IMR-90 (cell line): ENCODE measurements around the gene ZNF175. TPM values are rescaled to one million over a fixed set of nuclear protein-coding genes. Genes with fewer than 3 reads are reported as not detected.

Experiments used
- ATAC-seq: fragments of 200-7000 bp; cut with Tn5 transposase; 2 replicates; pipeline ENCODE4 v1.9.1; 2020; ENCODE audit warnings: low read depth, mild to moderate bottlenecking, moderate library complexity
- BruUV-seq: library from RNA; stranded (reverse); fragments of 400-500 nt; replicated peaks from 2 replicates; lab custom pipeline; 2021; lab: Mats Ljungman, UMichigan
- CTCF ChIA-PET: fragments of 300-600 bp; formaldehyde crosslinking; extraction: SDS; loops from one replicate; lab custom pipeline; 2021; ENCODE audit warnings: antibody characterized with exemption; lab: Yijun Ruan, JAX
- POLR2A ChIA-PET: fragments of 300-600 bp; sonication (Branson Sonifier 250); formaldehyde crosslinking; loops from one replicate; lab custom pipeline; 2022; ENCODE audit warnings: antibody characterized with exemption; ENCODE audit not compliant: unreplicated experiment; lab: Charles Lee
- DNase-seq: peaks from one replicate; pipeline ENCODE4 v3.0.0; 2013
- H2AFZ ChIP-seq: replicated peaks from 2 replicates; pipeline ENCODE3; 2013; ENCODE audit warnings: low read length, mild to moderate bottlenecking; ENCODE audit not compliant: poor library complexity
- H2AK5ac ChIP-seq: 2 replicates; pipeline ENCODE4 v1.6.1; 2013; ENCODE audit warnings: low read depth, low read length, inconsistent platforms
- H2AK9ac ChIP-seq: replicated peaks from 2 replicates; pipeline ENCODE3; 2013; ENCODE audit warnings: mild to moderate bottlenecking, low read depth, low read length, moderate library complexity; ENCODE audit not compliant: poor library complexity
- H2BK120ac ChIP-seq: 2 replicates; pipeline ENCODE4 v1.6.1; 2013; ENCODE audit warnings: low read depth, low read length, inconsistent platforms
- H2BK15ac ChIP-seq: 3 replicates; pipeline ENCODE4 v1.6.1; 2013; ENCODE audit warnings: low read depth, low read length, inconsistent platforms
- H2BK20ac ChIP-seq: 2 replicates; pipeline ENCODE4 v1.6.1; 2013; ENCODE audit warnings: low read depth, mild to moderate bottlenecking, inconsistent platforms, low read length, moderate library complexity
- H2BK5ac ChIP-seq: 2 replicates; pipeline ENCODE4 v1.6.1; 2013; ENCODE audit warnings: mild to moderate bottlenecking, low read depth, low read length, inconsistent platforms; ENCODE audit not compliant: poor library complexity, severe bottlenecking
- H3K14ac ChIP-seq: replicated peaks from 2 replicates; pipeline ENCODE4 v1.6.1; 2013; ENCODE audit warnings: low read depth, low read length, inconsistent platforms
- H3K18ac ChIP-seq: 2 replicates; pipeline ENCODE4 v1.6.1; 2013; ENCODE audit warnings: low read depth, low read length, control low read depth
- H3K23ac ChIP-seq: 2 replicates; pipeline ENCODE4 v1.6.1; 2013; ENCODE audit warnings: low read depth, low read length, inconsistent platforms
- H3K27ac ChIP-seq: 2 replicates; pipeline ENCODE4 v1.5.1; 2013; ENCODE audit warnings: mild to moderate bottlenecking, control low read depth, low read length; ENCODE audit not compliant: insufficient read depth
- H3K27me3 ChIP-seq: 2 replicates; pipeline ENCODE4 v1.6.1; 2013; ENCODE audit warnings: low read length; ENCODE audit not compliant: control insufficient read depth, insufficient read depth
- H3K36me3 ChIP-seq: 2 replicates; pipeline ENCODE4 v1.6.1; 2013; ENCODE audit warnings: low read length, mixed read lengths; ENCODE audit not compliant: control insufficient read depth, insufficient read depth
- H3K4ac ChIP-seq: 2 replicates; pipeline ENCODE4 v1.6.1; 2013; ENCODE audit warnings: low read depth, low read length, inconsistent platforms
- H3K4me1 ChIP-seq: 2 replicates; pipeline ENCODE4 v1.6.1; 2013; ENCODE audit warnings: low read length, mixed read lengths; ENCODE audit not compliant: control insufficient read depth, insufficient read depth
- H3K4me2 ChIP-seq: 2 replicates; pipeline ENCODE4 v1.6.1; 2013; ENCODE audit warnings: low read depth, mild to moderate bottlenecking, control low read depth, low read length, moderate library complexity
- H3K4me3 ChIP-seq: 2 replicates; pipeline ENCODE4 v1.5.1; 2013; ENCODE audit warnings: low read depth, mild to moderate bottlenecking, control low read depth, low read length, moderate library complexity; ENCODE audit not compliant: insufficient read depth
- H3K56ac ChIP-seq: 2 replicates; pipeline ENCODE4 v1.6.1; 2013; ENCODE audit warnings: low read length, inconsistent platforms; ENCODE audit not compliant: insufficient read depth; ENCODE audit errors: extremely low read depth
- H3K79me1 ChIP-seq, 2 experiments: 2 replicates each; pipeline ENCODE4 v1.6.1; 2013; ENCODE audit warnings: low read length in 2 of 2, inconsistent platforms in 1 of 2, low read depth in 1 of 2
- H3K9ac ChIP-seq: 2 replicates; pipeline ENCODE4 v1.6.1; 2013; ENCODE audit warnings: low read depth, low read length, control low read depth
- H3K9me1 ChIP-seq: 2 replicates; pipeline ENCODE4 v1.6.1; 2013; ENCODE audit warnings: low read length, inconsistent platforms; ENCODE audit not compliant: insufficient read depth
- H3K9me3 ChIP-seq: 2 replicates; pipeline ENCODE4 v1.6.1; 2013; ENCODE audit warnings: low read length; ENCODE audit not compliant: control insufficient read depth, insufficient read depth
- H4K20me1 ChIP-seq: 2 replicates; pipeline ENCODE4 v1.6.1; 2013; ENCODE audit warnings: low read length, inconsistent platforms; ENCODE audit not compliant: insufficient read depth
- H4K5ac ChIP-seq: 2 replicates; pipeline ENCODE4 v1.6.1; 2013; ENCODE audit warnings: mild to moderate bottlenecking, low read depth, low read length, control low read depth
- H4K8ac ChIP-seq, 2 experiments: 2 replicates each; pipeline ENCODE4 v1.6.1; 2013; ENCODE audit warnings: low read depth in 2 of 2, low read length in 2 of 2, control low read depth in 1 of 2, inconsistent platforms in 1 of 2
- H4K91ac ChIP-seq: 2 replicates; pipeline ENCODE4 v1.6.1; 2013; ENCODE audit warnings: low read depth, low read length, inconsistent platforms; ENCODE audit not compliant: insufficient read depth
- BHLHE40 ChIP-seq: fragments of 150-350 bp; IDR thresholded peaks from 2 replicates; pipeline ENCODE4 v1.6.1; 2016; ENCODE audit warnings: mild to moderate bottlenecking, low read depth, low read length
- CEBPB ChIP-seq: IDR thresholded peaks from 2 replicates; pipeline ENCODE4 v1.6.1; 2012; ENCODE audit warnings: low read depth, low read length, improper control_type of control experiment
- CHD1 ChIP-seq: IDR thresholded peaks from 2 replicates; pipeline ENCODE4 v1.6.1; 2012; ENCODE audit warnings: low read depth, low read length, improper control_type of control experiment
- CTCF ChIP-seq: conservative IDR thresholded peaks from 2 replicates; pipeline ENCODE4 v1.5.1; 2012; ENCODE audit warnings: mild to moderate bottlenecking, low read depth, low read length, improper control_type of control experiment
- ELK1 ChIP-seq: fragments of 150-350 bp; IDR thresholded peaks from 2 replicates; pipeline ENCODE4 v1.6.1; 2016; ENCODE audit warnings: low read depth, mild to moderate bottlenecking, low read length, moderate library complexity, borderline replicate concordance
- FOS ChIP-seq: fragments of 150-350 bp; IDR thresholded peaks from 2 replicates; pipeline ENCODE4 v1.6.1; 2016; ENCODE audit warnings: low read depth, low read length
- MAFK ChIP-seq: IDR thresholded peaks from 2 replicates; pipeline ENCODE4 v1.6.1; 2012; ENCODE audit warnings: low read depth, low read length, improper control_type of control experiment
- MAZ ChIP-seq: IDR thresholded peaks from 2 replicates; pipeline ENCODE4 v1.6.1; 2012; ENCODE audit warnings: low read depth, mild to moderate bottlenecking, low read length, improper control_type of control experiment, moderate library complexity, borderline replicate concordance
- MXI1 ChIP-seq: IDR thresholded peaks from 2 replicates; pipeline ENCODE4 v1.6.1; 2012; ENCODE audit warnings: low read depth, mild to moderate bottlenecking, low read length, moderate library complexity, borderline replicate concordance
- NFE2L2 ChIP-seq: fragments of 150-350 bp; IDR thresholded peaks from 2 replicates; pipeline ENCODE4 v1.6.1; 2016; ENCODE audit warnings: low read depth, mild to moderate bottlenecking, low read length
- POLR2A ChIP-seq: IDR thresholded peaks from 2 replicates; pipeline ENCODE4 v1.6.1; 2012; ENCODE audit warnings: mild to moderate bottlenecking, low read depth, low read length
- RAD21 ChIP-seq: IDR thresholded peaks from 2 replicates; pipeline ENCODE4 v1.6.1; 2012; ENCODE audit warnings: low read length, improper control_type of control experiment
- RCOR1 ChIP-seq: IDR thresholded peaks from 2 replicates; pipeline ENCODE4 v1.6.1; 2012; ENCODE audit warnings: mild to moderate bottlenecking, low read length, improper control_type of control experiment; ENCODE audit not compliant: insufficient replicate concordance
- RFX5 ChIP-seq: IDR thresholded peaks from 2 replicates; pipeline ENCODE4 v1.8.0; 2012; ENCODE audit warnings: low read depth, mild to moderate bottlenecking, low read length, moderate library complexity
- SMC3 ChIP-seq: fragments of 150-350 bp; IDR thresholded peaks from 2 replicates; pipeline ENCODE4 v1.6.1; 2016; ENCODE audit warnings: low read depth, mild to moderate bottlenecking, antibody characterized with exemption, low read length, moderate library complexity
- USF2 ChIP-seq: fragments of 150-350 bp; IDR thresholded peaks from 2 replicates; pipeline ENCODE4 v1.6.1; 2017; ENCODE audit warnings: mild to moderate bottlenecking, antibody characterized with exemption, low read length, low read depth
- whole genome bisulfite sequencing, 2 experiments: methylation state at CpG; one replicate each; pipeline versions ENCODE4 v1.1.5 to v1.1.7; 2013; ENCODE audit warnings: missing lambda C conversion rate in 2 of 2; ENCODE audit not compliant: insufficient read length in 1 of 2; ENCODE audit errors: extremely low coverage in 2 of 2; 5-methylcytosine and 5-hydroxymethylcytosine counted together
- dilution Hi-C: fragments of 300-500 bp; cut with HindIII; formaldehyde crosslinking; loops from one replicate; pipeline ENCODE4 v1.14.3; 2018; ENCODE audit warnings: low sequenced_read_pairs; ENCODE audit not compliant: unreplicated experiment
- in situ Hi-C: fragments of 300-500 bp; cut with MboI; formaldehyde crosslinking; loops from 3 replicates; pipeline ENCODE4 v1.14.3; 2019; ENCODE audit warnings: low sequenced_read_pairs, inconsistent platforms, mixed read lengths
- intact Hi-C: fragments of 100-400 bp; cut with micrococcal nuclease; formaldehyde crosslinking; loops from 2 replicates; pipeline ENCODE4 v1.10.0; 2022
- polyA plus RNA-seq, 3 experiments: library from polyadenylated mRNA; depleted of rRNA; stranded (reverse); fragments of >200 nt; gene quantifications; 2 replicates each; pipeline ENCODE4 v1.2.3, GENCODE V29; 2012; ENCODE audit warnings: low replicate concordance in 1 of 3
- total RNA-seq: library from RNA; depleted of rRNA; stranded (reverse); fragments of >200 nt; gene quantifications from 2 replicates; pipeline ENCODE4 v1.2.3, GENCODE V29; 2012

Gene ZNF175
- total and polyA plus RNA-seq, 2 of the 4 experiments (the other 2 are of a cell fraction), result 3.6 to 8.4 TPM

DNA sequence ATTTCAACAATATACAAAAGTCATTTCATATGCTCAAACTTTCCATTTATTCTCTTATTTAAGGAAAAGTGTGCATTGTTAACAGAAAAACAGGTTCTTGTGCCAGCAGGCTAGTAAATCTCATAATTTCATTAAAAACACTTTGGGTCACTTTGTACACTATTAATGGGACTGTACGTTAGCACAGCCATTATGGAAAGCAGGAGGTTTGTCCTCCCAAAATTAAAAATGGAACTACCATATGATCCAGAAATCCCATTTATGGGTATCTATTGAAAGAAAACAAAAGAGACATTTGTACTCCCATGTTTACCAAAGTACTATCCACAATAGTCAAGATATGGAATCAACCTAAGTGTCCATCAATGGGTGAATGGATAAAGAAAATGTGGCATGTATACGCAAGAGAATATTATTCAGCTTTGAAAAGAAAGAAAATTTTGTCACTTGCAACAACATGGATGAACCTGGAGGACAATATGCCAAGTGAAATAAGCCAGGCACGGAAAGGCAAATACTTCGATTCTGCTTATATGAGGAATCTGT, 31.2 kb upstream of the ZNF175 start:
- Histone ChIP-seq H3K14ac (no peak overlapping the region), H3K79me1 (no peaks in the 10 kb centered on the region), H3K4me2 (no peak overlapping the region), H3K23ac (no peak overlapping the region), H2BK5ac (no peak overlapping the region), H2BK20ac (no peak overlapping the region), H3K4me3 (no peak overlapping the region), H3K36me3 (no peaks in the 10 kb centered on the region), H2BK120ac (no peak overlapping the region), H4K20me1 (no peaks in the 10 kb centered on the region), H2AK5ac (no peak overlapping the region), H2AK9ac (no peak overlapping the region), H2AFZ (no peak overlapping the region), H3K27me3 (no peaks in the 10 kb centered on the region), H3K9ac (no peak overlapping the region), H3K9me1 (no peaks in the 10 kb centered on the region), H3K4ac (no peak overlapping the region), H4K8ac (no peak overlapping the region), H4K91ac (no peak overlapping the region), H3K9me3 (no peaks in the 10 kb centered on the region), H3K18ac (no peak overlapping the region), H3K27ac (no peak overlapping the region), H3K56ac (no peak overlapping the region), H2BK15ac (no peak overlapping the region), H4K5ac (no peak overlapping the region), H3K4me1 (no peaks in the 10 kb centered on the region)
- in situ Hi-C loops, result no loop called here
- ATAC-seq (no peak), DNase-seq (no peak)
- dilution Hi-C loops, result no loop called here
- ChIA-PET POLR2A (no interaction called here), CTCF (interaction anchor here (1.1 kb wide), 1 partner anchor 25 kb away, joined by 3 read pairs; no protein-coding TSS in a partner anchor)
- intact Hi-C loops, result no loop called here
- no TSS peak for BruUV-seq
- TF ChIP-seq BHLHE40, result no peak
- no peak for TF ChIP-seq NFE2L2
- no peak for TF ChIP-seq MXI1
- no peak for TF ChIP-seq SMC3
- no peak for TF ChIP-seq ELK1
- TF ChIP-seq POLR2A, result no peak
- no peak for TF ChIP-seq MAZ
- TF ChIP-seq RFX5, result no peak
- no peak for TF ChIP-seq CHD1
- no peak for TF ChIP-seq RCOR1
- TF ChIP-seq FOS, result no peak
- no peak for TF ChIP-seq CEBPB
- TF ChIP-seq CTCF, result no peak
- TF ChIP-seq RAD21, result no peak
- no peak for TF ChIP-seq MAFK
- TF ChIP-seq USF2, result no peak
- WGBS, 2 experiments, result 73% methylated on average over 3 of the region's 4 CpGs; no CpG with 5 or more reads in 1 of the 2 experiments
